GM23338 (cell line): ENCODE measurements around the gene CCDC157.

ENCODE experiments used
- CREB1 ChIP-seq: fragments of 250-450 bp; sonication (Bioruptor Pico); IDR thresholded peaks from 2 replicates; pipeline ENCODE4 v1.5.0; 2020; ENCODE audit warnings: low read depth, mild to moderate bottlenecking, moderate library complexity
- CTCF ChIP-seq, 2 experiments: fragments of 200-600 bp in 1 of 2; sonication (generic) in 1 of 2; conservative IDR thresholded peaks; 2 replicates each; pipeline versions ENCODE4 v1.5.1 to v1.6.1; 2016 to 2017; ENCODE audit warnings: antibody characterized with exemption in 2 of 2, low read depth in 2 of 2, mild to moderate bottlenecking in 2 of 2, moderate library complexity in 1 of 2
- EZH2phosphoT487 ChIP-seq: fragments of 200-600 bp; sonication (generic); IDR thresholded peaks from one replicate; pipeline ENCODE4 v1.8.1; 2018; ENCODE audit warnings: antibody characterized with exemption; ENCODE audit not compliant: unreplicated experiment
- POLR2AphosphoS5 ChIP-seq: IDR thresholded peaks from 2 replicates; pipeline ENCODE4 v1.6.1; 2016; ENCODE audit warnings: antibody characterized with exemption, low read depth

- TF ChIP-seq CTCF (conservative IDR thresholded peaks at IDR 0.05; ENCODE audit: low read depth in 2 of 2) = no peak
- TF ChIP-seq CREB1 (CRISPR knock-in tag) = no peak
- TF ChIP-seq POLR2AphosphoS5 = no peak
- TF ChIP-seq EZH2phosphoT487 = no peak
These were observed 16.1 kb downstream of the CCDC157 start for GRCh38 chr22:30372915-30373314.
